Muscle of back (tissue), 11 donors: Measurements from ENCODE around the gene MAMLD1. TPM values are rescaled to one million over a fixed set of nuclear protein-coding genes. Genes with fewer than 3 reads are reported as not detected.

Experiments
- DNase-seq, 3 donors: peaks; one replicate each; pipeline versions ENCODE4 v3.0.0 to v3.0.0-alpha.2; 2013
- polyA plus RNA-seq, 10 donors: library from polyadenylated mRNA; unstranded; fragments of 120-200 nt; gene quantifications; one replicate each; pipeline ENCODE4 v1.2.1, GENCODE V29; 2013; ENCODE audit not compliant: insufficient read length in 10 of 10

MAMLD1 gene
- polyA plus RNA-seq, 10 donors: 10.1 to 19.3 (median 14.8) TPM

DNA sequence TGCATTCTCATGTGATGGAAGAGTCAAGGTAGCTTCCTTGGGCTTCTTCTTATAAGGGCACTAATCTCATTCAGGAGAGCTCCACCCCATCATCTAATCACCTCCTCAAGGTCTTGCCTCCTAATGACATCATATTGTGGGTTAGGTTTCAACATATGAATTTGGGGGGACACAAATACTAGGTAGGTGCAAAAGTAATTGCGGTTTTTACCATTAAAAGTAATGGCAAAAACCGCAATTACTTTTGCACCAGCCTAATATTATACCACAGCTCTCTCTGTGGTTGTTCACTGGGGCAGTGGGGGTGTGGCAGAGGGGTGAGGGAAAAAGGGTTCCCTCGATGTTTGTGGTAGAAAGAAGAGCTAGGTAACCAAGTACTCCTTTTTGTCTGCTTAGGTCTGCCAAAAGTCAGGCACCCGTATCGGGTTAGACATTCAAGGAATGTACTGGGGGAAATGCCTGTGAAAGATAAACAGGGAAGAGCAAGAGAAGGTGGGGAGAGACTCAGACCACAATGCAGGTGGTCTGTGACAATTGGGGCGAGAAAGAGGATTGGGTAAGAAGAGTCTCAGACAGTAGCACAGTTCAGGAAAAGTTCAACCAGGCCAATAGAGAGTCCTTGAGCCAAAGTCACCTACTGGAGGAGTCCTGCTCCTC, 126.4 kb downstream of the MAMLD1 start:
- DNase-seq: no peak

DNA sequence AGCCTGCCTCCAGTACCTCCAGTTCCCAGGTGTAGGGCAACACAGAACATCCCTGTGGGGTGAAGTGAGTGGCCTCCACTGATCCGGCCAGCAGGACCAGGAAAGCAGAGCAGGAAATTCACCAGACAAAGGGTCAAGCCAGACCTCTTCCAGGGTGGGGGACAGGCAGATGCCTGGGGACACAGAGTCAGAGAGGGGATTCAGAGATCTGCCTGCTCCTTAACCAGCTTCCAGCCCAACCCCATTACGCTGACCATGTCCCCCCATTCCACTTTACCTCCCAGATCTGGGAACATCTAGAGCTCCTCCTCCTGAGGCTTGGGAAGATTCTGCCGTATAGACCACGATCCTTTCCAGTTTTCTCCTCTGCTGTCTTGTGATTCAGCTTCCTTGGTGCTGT, 132.4 kb downstream of the MAMLD1 start:
- DNase-seq: no peak

DNA sequence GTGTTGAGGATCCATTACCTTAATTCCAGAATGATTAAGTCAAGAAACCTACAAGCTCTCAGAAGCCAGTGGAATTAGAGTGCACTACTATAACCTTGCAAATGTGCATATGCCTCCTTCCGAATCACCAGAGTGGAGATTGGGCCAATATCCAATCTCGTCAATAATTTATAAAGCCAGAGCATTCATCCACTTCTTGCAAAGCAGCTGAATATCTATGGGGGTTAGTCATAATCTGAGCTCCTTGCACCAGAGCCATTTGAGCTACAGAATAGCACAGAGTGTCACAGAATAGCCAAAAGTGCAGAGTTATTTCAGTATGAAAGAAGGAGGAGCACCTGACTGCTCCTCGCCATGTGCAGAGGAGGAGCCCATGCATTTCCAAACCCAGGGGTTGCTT, 136.1 kb downstream of the MAMLD1 start:
- DNase-seq: no peak

DNA sequence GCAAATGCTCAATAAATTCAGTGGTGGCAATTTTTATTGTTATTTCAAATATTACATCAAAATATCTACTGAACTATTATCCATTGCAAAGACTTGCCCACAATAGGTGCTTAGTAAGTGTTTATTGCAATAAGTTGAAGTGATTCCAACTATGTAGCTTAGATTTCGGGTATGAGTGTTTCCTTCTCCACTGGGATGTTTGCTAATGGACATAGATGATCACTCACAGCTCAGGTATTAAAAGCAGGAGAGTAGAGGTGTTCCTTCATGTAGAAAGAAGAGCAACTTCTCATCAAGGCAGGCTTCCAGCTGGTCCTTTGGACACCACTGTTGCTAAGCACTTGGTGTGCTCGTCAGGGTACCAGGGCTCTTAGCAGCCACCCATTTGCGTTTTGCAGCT, 139.0 kb downstream of the MAMLD1 start:
- DNase-seq: no peak

DNA sequence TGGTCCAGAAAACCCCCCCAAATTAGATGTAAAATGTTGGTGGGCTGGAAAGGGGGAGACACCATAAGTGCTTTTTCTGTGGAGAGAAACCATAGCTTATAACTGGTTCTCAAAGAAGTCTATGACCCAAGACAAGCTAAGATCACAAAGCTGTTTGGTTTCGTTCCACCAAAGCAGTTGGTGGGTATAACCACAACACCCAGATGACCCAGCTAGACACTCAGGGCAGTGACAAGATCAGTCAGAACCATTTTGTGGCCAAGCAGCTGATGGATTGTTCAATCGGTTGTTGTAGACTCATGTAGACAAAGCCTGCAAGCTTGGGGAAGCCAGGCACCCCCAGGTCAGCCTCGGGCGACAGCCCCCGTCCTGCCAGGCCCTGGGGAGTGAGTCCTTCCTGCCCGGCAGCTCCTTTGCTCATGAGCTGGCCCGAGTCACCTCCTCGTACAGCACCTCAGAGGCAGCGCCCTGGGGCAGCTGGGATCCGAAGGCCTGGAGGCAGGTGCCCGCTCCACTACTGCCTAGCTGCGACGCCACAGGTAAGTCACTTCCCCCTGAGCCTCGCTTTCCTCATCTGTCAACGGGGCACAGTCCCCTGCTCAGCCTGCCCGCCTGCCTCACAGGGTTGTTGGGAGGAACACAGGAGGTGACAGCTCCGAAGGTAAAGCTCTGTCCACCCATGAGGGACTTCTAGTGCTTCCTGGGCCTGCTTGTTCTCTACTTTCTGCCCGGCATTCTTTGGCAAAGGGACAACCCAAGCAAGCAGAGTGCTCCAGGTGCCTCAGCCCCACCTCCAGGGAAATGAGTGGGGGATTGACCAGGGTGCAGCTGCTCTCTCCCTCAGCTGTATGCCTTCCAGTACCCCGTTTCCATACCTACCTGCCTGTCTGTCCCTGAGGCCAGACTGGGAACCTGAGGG, 140.1 kb downstream of the MAMLD1 start:
- no peak for DNase-seq

DNA sequence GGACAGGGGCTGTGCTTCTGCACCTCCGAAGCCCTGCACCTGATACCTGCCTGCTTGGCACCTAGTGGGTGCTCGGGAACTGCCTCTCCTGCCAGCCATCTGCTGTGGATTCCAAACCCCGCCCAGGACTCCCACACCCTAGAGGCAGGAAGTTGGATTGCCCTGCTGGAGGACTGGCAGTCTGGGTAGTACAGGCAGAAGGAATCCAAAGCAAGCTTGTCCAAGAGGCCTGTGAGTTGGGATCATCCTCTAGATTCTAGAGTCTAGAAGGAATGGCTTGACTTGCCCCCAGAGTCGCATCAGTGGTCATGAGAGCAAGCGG, 140.7 kb downstream of the MAMLD1 start:
- no peak for DNase-seq

DNA sequence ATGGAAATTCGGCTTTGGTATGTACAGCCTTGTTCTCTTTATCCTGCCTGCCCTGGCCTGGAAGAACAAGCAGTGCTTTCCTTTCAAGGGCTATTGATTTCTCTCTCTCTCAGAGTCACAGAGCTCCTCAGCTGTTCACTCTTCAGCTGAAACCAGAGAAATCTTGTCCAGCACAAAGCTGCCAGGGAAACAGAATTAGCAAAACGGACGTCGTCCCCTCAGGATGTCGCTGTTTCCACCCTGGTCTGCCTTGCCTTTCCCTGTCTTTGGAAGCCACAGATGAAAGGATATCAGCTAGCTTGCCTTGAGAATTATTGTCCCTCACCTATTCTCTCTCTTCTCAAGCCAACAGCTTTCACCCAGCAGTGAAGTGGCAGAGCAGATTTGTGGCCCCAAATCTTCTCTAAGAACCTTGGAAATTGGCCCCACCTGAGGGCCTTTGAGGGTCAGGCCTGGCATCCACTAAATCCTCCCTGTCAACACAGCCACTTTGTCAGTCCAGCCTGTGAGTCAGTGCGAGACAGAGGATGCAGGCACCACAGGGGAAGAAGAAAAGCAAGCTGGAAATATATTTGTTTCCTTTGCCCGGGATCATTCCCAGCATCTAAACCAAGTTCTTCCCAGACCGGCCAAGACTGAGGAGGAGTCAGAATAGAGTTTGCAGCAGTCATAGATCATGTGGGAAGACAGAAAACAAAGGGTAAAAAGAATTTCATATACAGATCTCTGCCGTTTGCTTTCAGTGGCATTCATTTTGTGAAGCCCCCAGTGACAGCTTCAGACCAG, 141.5 kb downstream of the MAMLD1 start:
- peak in 1 of 3 donors; percentile 32 for DNase-seq

DNA sequence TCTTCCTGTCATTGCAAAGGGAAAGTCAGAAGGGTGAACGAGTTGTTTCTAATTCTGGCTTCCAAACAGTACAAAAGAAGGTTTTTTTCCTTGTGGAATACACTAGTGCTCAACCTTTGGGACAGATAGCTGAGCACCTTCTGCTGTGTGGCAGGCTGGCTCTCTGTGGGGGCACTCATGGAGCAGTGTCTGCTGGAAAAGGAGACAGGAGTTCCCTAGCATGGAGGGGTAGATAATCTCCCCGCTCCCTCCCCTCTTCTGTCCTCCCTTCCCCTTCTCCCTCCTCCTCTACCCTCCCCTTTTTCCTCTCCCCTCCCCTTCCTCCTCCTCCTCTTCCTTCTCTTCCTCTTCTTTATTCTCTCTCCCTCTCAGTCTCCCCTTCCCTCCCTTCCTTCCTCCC, 142.9 kb downstream of the MAMLD1 start:
- DNase-seq: no peak

DNA sequence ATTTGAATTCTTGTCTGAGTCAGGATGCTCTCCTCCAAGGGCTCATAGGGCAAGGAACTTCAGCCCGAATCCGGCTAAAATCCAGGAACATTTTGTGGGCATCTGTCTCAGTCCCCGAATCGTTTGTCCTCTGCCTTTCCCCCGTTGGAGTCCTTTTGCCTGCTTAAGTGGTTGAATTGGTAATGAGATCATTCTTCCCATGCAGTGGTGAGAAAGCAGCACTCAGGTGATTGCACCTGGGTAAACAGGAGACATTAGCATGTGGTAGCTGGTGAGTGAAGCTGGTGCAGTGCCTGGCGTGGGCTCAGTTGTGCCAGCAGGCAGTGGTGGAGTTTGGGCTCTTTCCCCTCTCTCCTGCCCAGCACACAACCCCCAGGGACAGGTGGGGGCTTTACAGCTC, 143.4 kb downstream of the MAMLD1 start:
- no peak for DNase-seq

DNA sequence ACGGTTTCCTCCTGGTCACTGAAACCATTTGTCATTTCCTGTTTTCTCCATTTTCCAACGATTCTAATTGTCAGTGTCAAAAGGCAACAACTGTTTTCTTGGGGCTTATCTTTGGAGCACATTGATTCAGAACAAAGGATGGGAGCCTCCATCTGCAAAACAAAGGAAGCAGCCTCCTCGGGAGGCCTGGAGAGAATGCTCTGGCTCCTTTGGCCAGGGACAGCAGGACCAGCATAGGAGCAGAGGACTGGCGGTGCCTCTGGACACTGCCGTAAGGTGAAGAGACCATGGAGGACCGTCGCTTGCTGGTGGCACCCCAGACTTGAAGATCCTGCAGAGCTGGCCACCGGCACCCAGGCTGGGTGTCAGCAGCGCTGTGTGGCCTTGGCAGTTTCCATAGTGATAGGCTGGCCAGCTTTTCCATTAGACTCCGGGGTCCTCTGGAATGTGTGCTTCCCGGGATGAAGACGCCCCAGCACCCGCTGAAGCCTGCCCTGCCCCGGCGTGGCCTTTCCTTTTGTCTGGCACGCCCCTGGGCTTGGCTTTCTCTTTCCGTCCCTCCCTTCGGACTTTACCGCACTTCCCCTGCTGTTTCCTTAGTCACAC, 144.2 kb downstream of the MAMLD1 start:
- DNase-seq: peak in 1 of 3 donors; percentile 13

DNA sequence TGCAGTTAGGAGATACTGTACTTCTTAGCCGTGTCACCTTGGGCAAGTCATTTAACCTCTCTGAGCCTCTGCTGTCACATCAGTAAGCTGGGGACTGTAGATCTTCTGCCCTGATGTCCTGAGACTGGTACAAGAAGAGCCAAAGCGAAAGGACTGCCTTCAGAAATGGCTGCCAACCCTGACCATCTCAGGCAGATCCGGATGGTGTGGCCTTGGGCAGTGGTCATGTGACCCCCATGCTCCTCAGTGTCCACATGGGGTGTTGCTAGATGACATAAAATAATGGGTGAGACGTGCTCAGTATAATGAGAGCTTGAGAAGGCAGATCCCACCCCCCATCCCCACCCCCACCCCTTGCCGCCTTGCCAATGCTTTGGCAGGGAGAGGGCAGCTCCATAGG, 144.9 kb downstream of the MAMLD1 start:
- no peak for DNase-seq

DNA sequence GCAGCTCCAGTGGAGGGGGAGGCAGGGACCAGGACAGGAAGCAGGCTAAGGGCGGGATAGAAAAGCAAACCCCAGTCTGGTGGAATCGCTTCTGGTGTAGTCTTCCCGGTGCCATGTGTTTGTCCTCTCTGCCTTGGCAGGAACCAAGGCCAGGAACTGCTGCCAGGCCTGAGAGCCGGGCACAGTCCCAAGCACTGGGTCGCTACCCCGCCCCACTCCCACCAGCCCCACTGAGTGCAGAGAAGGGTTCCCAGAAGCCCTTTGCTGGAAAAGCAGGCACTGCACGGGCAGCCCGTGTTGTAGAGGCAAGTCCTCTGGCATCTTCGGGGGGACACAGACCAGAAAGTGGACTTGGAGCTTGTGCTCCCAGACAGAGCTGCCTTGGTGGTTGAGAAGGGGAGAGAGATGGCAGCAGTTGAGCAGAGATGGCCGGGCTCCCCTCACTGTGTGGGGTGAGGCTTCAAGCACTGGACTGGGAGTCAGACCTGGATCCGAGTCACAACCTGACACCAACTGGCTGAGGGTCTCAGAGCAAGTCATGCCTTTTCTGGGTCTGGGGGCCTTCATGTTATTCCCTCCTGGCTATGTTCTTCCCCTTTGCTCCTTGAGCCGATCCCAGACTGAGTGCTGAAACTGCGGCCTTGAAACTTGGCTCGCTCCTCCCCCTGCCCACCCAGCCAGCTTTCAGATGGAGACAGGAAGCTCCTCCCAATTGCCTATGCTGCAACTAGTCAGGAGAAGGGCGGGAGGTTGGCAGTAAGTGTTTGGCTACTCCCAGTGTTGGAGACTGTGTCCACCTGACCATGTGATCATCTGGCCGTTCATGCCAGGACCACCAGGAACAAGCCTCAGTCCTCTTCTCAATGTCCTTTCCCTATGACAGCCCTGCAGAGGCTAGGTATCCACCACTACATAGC, 145.6 kb downstream of the MAMLD1 start:
- peak; percentile 18 to 69 (median 52) for DNase-seq

DNA sequence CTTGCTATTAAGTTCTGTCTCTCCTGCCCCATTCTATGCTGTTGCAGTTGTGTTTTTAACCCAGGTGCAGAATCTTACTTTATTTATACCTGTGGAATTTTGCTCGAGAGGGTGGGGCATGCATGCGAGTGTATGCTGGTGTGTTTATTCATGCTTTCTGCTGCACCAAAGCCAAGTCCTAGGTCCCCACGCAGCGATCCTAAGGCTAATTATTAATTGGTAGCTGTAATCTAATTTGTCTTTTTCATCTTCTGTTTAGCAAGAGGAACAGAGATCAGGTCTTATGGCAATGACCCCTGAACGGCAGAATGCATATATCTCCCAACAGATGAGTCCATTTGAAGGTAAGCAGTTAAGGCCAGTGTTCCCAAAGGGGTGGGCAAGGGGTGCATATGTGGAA, 146.6 kb downstream of the MAMLD1 start:
- DNase-seq: no peak

DNA sequence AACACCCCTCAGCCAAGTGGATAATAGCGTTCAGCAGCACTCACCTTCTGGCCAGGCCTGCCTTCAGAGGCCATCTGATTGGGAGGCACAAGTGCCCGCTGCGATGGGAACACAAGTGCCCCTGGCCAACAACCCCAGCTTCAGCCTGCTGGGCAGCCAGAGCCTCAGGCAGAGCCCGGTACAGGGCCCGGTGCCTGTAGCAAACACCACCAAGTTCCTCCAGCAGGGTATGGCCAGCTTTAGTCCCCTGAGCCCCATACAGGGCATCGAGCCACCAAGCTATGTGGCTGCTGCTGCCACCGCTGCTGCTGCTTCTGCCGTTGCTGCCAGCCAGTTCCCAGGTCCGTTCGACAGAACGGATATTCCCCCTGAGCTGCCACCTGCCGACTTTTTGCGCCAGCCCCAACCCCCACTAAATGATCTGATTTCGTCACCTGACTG, 149.4 kb downstream of the MAMLD1 start:
- DNase-seq: no peak

DNA sequence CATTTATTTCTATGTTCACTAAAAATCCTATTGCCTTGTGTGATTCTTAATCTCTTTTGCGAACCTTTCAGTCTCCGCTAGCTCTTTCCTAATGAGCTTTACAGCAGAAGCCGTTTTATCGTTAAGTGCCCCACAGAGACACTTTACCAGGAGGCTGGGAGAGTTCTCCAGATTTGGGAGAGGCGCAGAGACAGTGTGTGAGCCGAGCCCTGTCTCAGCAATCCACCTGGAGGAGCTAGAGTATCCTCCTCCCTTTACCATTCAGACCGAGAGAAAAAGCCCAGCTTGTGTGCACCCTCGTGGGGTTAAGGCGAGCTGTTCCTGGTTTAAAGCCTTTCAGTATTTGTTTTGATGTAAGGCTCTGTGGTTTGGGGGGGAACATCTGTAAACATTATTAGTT, 150.4 kb downstream of the MAMLD1 start:
- DNase-seq: no peak

DNA sequence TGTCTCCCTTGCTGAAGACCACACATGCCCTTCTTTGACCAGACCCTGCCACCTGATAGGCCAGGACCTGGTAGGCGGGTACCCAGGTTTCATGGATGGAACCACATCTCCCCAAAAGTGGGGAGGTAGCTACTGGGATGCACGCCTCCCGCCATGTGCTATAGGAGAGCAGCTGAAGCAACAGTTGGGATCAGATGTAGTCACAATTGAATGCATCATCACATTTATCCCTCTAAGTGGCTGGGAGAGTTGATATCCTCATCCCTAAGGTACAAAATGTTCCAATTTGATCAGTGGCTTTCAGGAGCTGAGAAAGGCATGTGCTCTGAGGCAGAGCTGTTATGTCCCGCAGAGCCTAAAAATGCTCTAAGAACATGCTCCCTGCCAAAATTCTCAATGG, 151.3 kb downstream of the MAMLD1 start:
- no peak for DNase-seq

DNA sequence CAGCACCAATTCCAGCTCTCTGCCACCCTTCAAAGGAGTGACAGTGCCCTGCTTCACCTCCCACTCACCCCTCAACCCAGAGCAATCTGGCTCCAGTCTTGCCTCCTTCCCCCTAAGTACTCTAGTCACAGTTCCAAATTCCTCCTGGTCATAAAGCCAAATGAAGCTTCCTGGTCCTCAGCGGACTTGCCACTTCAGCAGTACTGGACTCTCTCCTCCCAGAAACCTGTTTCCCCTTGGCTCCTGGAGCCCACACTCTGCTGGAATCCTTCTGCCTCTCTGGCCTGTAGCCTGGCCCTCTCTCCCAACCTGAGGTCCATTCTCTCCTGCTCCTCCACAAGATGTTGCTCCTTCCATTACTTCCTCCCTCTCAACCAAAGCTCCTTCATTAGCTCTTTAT, 152.7 kb downstream of the MAMLD1 start:
- no peak for DNase-seq

DNA sequence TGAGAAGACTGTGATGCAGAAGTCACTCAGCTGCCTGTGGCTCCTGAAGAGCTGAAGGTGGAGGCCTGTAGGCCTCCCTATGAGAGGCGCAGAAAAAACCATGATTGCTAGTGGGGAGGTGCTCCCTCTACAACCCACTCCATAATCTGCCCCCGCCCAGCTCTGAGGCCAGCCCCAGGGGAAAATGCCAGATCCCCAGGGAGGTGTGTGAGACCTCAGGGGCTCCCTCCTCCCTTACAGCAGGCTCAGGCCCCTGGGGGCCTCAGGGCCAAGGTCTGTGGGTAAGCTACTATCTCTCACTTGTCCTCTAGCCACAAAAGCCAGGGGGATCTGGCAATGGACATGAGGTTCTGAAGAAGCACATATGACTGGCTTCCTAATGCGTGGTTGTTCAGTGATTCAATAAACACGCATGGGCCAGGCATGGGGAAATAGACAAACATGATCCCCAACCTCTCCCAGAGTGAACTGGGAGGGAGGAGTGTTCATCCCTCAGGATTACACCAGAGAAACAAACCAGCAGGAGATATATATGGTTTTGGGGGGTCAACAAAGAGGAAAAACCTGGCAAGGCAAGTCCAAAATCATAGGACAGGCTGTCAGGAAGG, 154.3 kb downstream of the MAMLD1 start:
- no peak for DNase-seq

DNA sequence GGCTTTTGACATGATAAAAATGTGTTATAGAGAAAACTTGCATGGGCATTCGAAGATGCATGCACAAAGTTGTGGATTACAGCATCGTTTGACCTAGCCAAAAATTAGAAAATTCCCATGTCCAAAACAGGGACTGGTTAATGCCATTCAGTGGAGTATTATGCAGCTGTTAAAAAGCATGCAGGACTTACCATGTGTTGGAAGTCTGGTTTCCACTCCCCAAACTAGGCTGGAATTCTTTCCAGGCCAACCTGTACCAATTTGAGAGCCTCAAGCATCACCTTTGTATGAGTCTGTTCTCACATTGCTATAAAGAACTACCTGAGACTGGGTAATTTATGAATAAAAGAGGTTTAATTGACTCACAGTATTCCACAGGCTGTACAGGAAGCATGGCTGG, 159.4 kb downstream of the MAMLD1 start:
- no peak for DNase-seq

DNA sequence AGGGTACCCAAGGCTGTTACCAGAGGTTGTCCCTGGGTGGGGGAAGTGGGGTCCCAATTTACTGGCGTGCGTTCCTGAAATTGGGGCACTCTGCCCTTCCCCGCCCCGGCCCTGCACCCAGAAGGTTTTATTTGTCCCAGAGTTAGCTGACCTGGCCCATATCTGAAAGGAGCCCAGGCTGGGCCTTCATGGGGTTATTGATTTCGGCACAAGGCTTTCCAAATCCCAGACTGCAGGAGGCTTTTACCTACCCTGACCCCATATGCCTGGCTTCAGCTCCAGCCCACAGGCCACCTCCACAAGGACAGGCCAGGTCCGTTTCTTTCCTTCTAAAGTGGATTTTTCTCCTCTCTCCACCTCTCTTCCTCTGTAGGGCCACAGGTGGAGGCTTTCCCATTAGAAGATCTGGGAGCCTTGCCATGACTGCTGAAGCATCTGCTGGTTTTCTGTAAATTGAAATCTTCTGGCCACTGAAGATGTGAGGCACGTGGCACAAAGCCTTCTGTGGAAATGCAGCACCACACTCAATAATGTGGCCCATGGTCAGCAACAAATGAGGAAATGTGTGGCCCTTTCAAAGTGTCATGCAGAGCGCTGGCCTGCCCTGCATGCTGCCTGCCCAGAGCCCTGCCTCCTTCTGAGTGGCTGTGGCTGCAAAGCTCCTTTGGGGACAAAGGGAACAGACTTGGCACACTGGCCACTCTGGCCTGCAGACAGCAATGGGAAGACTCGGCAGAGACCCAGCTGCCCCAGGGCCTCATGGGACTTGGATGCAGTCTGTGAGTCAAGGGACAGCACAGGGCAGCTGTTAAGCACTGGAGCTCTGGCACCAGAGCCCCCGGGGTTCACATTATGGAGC, 162.2 kb downstream of the MAMLD1 start:
- DNase-seq: no peak
